ENCODE results near the gene ALDOA. TPM values are rescaled to one million over a fixed set of nuclear protein-coding genes. Genes with fewer than 3 reads are reported as not detected.
"Not testable (repeated sequence)": the region's sequence is repeated elsewhere in the genome, so short reads cannot be mapped to it uniquely, and the experiment has no call there.

The ALDOA gene
- total and polyA plus RNA-seq, 5 donors from 2014 or later = 430 to 1,243 (median 1,138) TPM

DNA sequence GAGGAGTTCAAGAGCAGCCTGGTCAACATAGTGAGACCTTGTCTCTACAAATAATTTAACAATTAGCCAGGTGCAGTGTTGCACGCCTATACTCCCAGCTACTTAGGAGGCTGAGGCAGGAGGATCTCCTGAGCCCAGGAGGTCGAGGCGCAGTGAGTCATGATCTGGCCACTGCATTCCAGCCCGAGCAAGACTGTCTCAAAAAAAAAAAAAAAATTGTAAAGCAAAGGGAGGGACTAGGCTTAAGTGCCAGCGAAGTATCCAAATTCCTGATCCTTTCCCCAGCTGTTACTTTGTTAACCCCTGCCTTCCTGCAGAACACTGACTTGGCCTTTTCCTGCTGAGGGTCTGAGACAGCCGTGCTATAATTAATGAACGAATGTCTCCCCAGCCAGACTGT lies 45.1 kb downstream of the ALDOA start:
- Histone ChIP-seq H3K9me3 (ENCODE audit: control insufficient read depth in 2 of 2, low read length in 2 of 2) (no peaks in the 10 kb centered on the region), H3K4me1 (ENCODE audit: control insufficient read depth, insufficient read depth, low read length, poor library complexity, severe bottlenecking) (peaks cover 25% of the 10 kb centered on the region), H3K36me3 (ENCODE audit: control insufficient read depth, insufficient read depth, low read length) (peaks cover 11% of the 10 kb centered on the region), H3K27me3 (ENCODE audit: control insufficient read depth, insufficient read depth, low read length) (no peaks in the 10 kb centered on the region), H3K27ac (ENCODE audit: insufficient read depth, low read length, poor library complexity, severe bottlenecking) (no peak overlapping the region), H3K4me3 (ENCODE audit: low read depth, low read length) (no peak overlapping the region)
- Mint-ChIP-seq H3K27ac (no peak overlapping the region), H3K36me3 (peaks cover 16% of the 10 kb centered on the region), H3K9me3 (no peaks in the 10 kb centered on the region), H3K27me3 (no peaks in the 10 kb centered on the region), H3K4me3 (no peak overlapping the region), H3K4me1 (peaks cover 0 to 30% (median 10%) of the 10 kb centered on the region in 4 donors)
- ATAC-seq (ENCODE audit: low read depth in 2 of 2) (no peak), DNase-seq (no peak)

DNA sequence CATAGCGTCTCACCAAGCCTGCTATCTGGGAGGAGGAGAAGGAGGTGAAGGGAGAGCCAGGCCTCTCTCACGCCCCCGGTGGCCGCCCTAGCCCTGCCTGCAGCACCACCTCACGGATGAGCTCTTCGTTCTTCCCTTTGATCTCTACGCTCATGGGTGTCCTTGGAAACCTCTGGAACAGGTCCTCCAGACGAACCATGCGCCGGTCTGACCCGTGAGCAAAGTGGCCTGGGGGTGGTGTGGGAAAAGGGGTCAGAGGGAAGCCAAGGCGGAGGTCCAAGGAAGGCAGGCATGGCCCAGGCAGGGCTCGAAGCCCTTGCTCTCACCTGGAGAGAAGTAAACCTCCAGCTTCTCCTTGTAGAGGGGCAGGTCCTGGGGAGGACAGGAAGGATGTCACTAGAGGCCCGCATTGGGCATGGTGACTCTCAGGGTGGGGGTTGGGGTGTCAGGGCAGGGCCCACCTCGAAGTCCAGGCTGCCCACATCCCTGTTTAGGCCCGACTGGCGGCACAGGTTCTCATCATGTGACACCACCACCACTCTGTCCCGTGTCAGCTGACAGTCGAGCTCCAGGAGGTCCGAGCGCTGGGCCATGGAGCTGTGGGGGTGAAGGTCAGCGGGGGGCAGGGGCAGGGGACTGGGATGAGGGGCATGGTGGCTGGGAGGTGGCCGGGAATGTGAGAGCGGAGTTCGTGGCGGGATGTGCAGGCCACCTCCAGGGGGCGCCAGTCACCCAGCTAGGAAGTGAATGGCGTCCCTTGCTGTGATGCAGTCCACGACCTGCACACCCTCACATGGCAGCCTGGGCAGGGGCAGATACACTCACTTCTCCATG lies 46.9 kb downstream of the ALDOA start:
- DNase-seq = peak; percentile 29 to 77 (median 34)
- ATAC-seq (ENCODE audit: low read depth in 2 of 2) = peak in 1 of 2 donors; percentile 28
- no peak overlapping the region for H3K27ac Mint-ChIP-seq
- Histone ChIP-seq H3K4me1 (ENCODE audit: control insufficient read depth, insufficient read depth, low read length, poor library complexity, severe bottlenecking) (peaks cover 25% of the 10 kb centered on the region), H3K9me3 (ENCODE audit: control insufficient read depth in 2 of 2, low read length in 2 of 2) (no peaks in the 10 kb centered on the region), H3K36me3 (ENCODE audit: control insufficient read depth, insufficient read depth, low read length) (peaks cover 15% of the 10 kb centered on the region), H3K27ac (ENCODE audit: insufficient read depth, low read length, poor library complexity, severe bottlenecking) (no peak overlapping the region), H3K27me3 (ENCODE audit: control insufficient read depth, insufficient read depth, low read length) (no peaks in the 10 kb centered on the region), H3K4me3 (ENCODE audit: low read depth, low read length) (no peak overlapping the region)
- H3K4me1 Mint-ChIP-seq = peaks cover 0 to 34% (median 10%) of the 10 kb centered on the region in 4 donors
- no peaks in the 10 kb centered on the region for H3K27me3 Mint-ChIP-seq
- no peaks in the 10 kb centered on the region for H3K9me3 Mint-ChIP-seq
- H3K36me3 Mint-ChIP-seq = peaks cover 17% of the 10 kb centered on the region
- no peak overlapping the region for H3K4me3 Mint-ChIP-seq

DNA sequence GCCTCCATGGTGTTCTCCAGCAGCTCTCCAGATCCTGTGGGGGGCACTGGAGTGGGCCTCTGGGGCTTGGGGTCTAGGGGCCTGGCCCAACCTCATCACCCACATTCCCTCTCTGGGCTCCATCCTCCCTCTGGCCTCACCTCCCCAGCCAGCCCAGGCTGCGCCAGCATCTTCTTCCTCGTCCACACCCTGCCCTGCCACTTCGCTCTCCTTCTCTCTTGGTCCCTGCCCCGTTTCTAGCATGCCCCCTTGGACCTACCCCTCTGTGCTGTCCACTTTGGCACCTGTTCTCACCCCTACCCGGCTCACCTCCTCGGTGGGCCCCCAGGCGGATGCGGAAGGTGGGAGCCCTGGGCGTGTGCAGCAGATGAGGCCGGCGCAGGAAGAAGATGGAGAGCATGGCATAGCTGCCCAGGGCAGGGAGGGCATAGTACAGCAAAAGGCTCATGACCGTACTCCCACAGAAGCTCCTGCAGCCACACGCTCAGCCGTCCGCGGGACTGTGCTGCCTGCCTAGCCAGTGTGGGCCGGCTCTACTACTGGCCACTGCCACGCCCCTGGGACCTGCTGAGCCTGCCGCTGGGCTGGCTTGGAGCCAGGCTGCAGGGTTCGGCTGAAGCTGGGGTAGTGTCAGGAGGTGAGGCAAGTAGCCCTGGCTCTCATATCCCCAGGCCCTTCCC lies 47.6 kb downstream of the ALDOA start, which contains the start of gene GDPD3:
Gene GDPD3, minus strand, starts transcription at position 507 of the 680 bp plus-strand sequence. Its CDS starts 59 bp downstream, at position 448.
- ATAC-seq (ENCODE audit: low read depth in 2 of 2) (no peak), DNase-seq (no peak)
- H3K36me3 Mint-ChIP-seq = peaks cover 15% of the 10 kb centered on the region
- H3K27me3 Mint-ChIP-seq = no peaks in the 10 kb centered on the region
- no peaks in the 10 kb centered on the region for H3K27me3 ChIP-seq (ENCODE audit: control insufficient read depth, insufficient read depth, low read length)
- H3K4me3 ChIP-seq (ENCODE audit: low read depth, low read length) = no peak within 1 kb of the TSS
- H3K27ac Mint-ChIP-seq = peak within 1 kb of the TSS; percentile 52 to 83 (median 73)
- H3K27ac ChIP-seq (ENCODE audit: insufficient read depth, low read length, poor library complexity, severe bottlenecking) = peak within 1 kb of the TSS; percentile 41
- peaks cover 25% of the 10 kb centered on the region for H3K4me1 ChIP-seq (ENCODE audit: control insufficient read depth, insufficient read depth, low read length, poor library complexity, severe bottlenecking)
- peaks cover 0 to 34% (median 10%) of the 10 kb centered on the region in 4 donors for H3K4me1 Mint-ChIP-seq
- H3K9me3 Mint-ChIP-seq = no peaks in the 10 kb centered on the region
- H3K36me3 ChIP-seq (ENCODE audit: control insufficient read depth, insufficient read depth, low read length) = peaks cover 23% of the 10 kb centered on the region
- no peaks in the 10 kb centered on the region for H3K9me3 ChIP-seq (ENCODE audit: control insufficient read depth in 2 of 2, low read length in 2 of 2)
- no peak within 1 kb of the TSS for H3K4me3 Mint-ChIP-seq

DNA sequence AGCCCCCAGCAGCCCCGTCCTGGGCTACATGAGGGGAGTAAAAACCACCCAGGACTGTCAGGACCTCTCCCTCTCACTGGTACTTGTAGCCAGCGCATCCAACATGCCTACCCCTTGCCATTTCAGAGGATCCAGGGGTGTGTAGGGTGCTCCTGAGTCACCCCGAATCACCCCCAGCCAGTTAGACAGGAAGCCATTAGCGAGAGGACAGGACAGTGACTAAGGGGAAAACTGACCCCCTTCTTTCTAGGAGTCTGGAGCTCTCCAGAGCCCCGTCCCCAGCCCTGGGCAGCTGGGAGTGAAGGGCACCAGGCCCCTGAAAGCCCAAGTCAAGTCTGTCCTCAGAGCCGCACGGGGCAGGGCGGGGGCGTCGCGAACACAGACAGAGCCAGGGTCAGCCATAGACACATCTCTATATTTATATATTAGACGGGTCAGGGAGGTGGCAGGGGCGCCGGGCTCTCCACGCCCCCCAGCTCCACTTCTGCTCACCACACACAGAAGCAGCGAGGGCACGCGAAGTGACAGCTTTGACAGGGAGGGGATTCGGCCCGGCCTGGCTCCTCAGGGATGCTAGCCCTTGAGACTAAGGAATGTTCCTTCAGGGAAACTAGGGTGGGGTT lies 48.3 kb downstream of the ALDOA start:
- peak overlapping the region; percentile 41 for H3K27ac ChIP-seq (ENCODE audit: insufficient read depth, low read length, poor library complexity, severe bottlenecking)
- peak overlapping the region; percentile 52 to 73 (median 56) for H3K27ac Mint-ChIP-seq

DNA sequence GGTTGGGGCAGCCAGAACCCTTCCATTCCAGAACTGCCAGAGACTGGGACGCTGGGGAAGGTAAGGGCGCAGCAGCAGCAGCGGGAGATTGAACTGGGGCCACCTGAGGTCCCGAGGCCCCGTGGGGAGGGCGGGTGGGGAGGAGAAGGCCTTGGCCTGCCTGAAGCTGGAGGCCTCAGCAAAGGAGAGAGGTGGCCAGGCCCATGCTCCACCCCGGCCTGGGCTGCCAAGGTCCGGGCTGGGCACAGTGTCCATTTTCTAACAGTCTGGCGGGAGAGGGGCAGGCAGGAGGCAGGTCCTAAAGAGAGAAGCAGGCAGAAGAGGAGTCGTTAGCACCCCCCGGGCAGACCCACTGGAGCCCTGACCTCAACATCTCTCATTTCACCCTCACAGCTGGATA lies 48.9 kb downstream of the ALDOA start:
- H3K4me3 Mint-ChIP-seq = peak overlapping the region in 1 of 4 donors; percentile 63
- H3K4me1 Mint-ChIP-seq = peaks cover 0 to 38% (median 13%) of the 10 kb centered on the region in 4 donors
- Histone ChIP-seq H3K36me3 (ENCODE audit: control insufficient read depth, insufficient read depth, low read length) (peaks cover 23% of the 10 kb centered on the region), H3K27ac (ENCODE audit: insufficient read depth, low read length, poor library complexity, severe bottlenecking) (peak overlapping the region; percentile 41), H3K27me3 (ENCODE audit: control insufficient read depth, insufficient read depth, low read length) (no peaks in the 10 kb centered on the region), H3K4me1 (ENCODE audit: control insufficient read depth, insufficient read depth, low read length, poor library complexity, severe bottlenecking) (peaks cover 25% of the 10 kb centered on the region), H3K4me3 (ENCODE audit: low read depth, low read length) (no peak overlapping the region), H3K9me3 (ENCODE audit: control insufficient read depth in 2 of 2, low read length in 2 of 2) (no peaks in the 10 kb centered on the region)
- H3K9me3 Mint-ChIP-seq = no peaks in the 10 kb centered on the region
- no peaks in the 10 kb centered on the region for H3K27me3 Mint-ChIP-seq
- peak overlapping the region; percentile 47 to 90 (median 73) for H3K27ac Mint-ChIP-seq
- H3K36me3 Mint-ChIP-seq = peaks cover 21% of the 10 kb centered on the region
- ATAC-seq (ENCODE audit: low read depth in 2 of 2) (no peak), DNase-seq (no peak)

More for the DNA sequence above, 48.3 kb downstream of the ALDOA start:
- Histone ChIP-seq H3K4me1 (ENCODE audit: control insufficient read depth, insufficient read depth, low read length, poor library complexity, severe bottlenecking) (peaks cover 25% of the 10 kb centered on the region), H3K9me3 (ENCODE audit: control insufficient read depth in 2 of 2, low read length in 2 of 2) (no peaks in the 10 kb centered on the region), H3K27me3 (ENCODE audit: control insufficient read depth, insufficient read depth, low read length) (no peaks in the 10 kb centered on the region), H3K4me3 (ENCODE audit: low read depth, low read length) (no peak overlapping the region), H3K36me3 (ENCODE audit: control insufficient read depth, insufficient read depth, low read length) (peaks cover 23% of the 10 kb centered on the region)
- DNase-seq (no peak), ATAC-seq (ENCODE audit: low read depth in 2 of 2) (no peak)
- H3K4me1 Mint-ChIP-seq = peaks cover 0 to 34% (median 10%) of the 10 kb centered on the region in 4 donors
- H3K9me3 Mint-ChIP-seq = no peaks in the 10 kb centered on the region
- peaks cover 16% of the 10 kb centered on the region for H3K36me3 Mint-ChIP-seq
- no peaks in the 10 kb centered on the region for H3K27me3 Mint-ChIP-seq
- H3K4me3 Mint-ChIP-seq = no peak overlapping the region

DNA sequence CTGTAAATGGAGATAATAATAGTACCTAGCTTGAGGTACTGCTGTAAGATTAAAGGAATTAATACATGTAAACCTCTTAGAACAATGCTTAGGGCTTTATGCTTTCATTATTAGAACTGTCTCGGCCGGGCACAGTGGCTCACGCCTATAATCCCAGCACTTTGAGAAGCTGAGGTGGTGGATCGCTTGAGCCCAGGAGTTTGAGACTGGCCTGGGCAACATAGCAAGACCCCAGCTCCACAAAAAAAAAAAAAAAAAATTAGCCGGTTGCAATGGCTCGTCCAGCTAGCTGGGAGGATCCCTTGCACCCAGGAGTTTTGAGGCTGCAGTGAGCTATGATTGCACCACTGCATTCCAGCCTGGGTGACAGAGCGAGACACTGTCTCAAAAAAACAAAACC lies 49.3 kb downstream of the ALDOA start:
- not testable (repeated sequence) for ATAC-seq (ENCODE audit: low read depth in 2 of 2); H3K9me3 Mint-ChIP-seq; H3K4me3 ChIP-seq (ENCODE audit: low read depth, low read length); H3K9me3 ChIP-seq (ENCODE audit: control insufficient read depth in 2 of 2, low read length in 2 of 2); H3K27me3 ChIP-seq (ENCODE audit: control insufficient read depth, insufficient read depth, low read length); DNase-seq; H3K27me3 Mint-ChIP-seq
- Mint-ChIP-seq H3K27ac (peak overlapping the region; percentile 47 to 90 (median 73)), H3K36me3 (peaks cover 22% of the 10 kb centered on the region), H3K4me3 (peak overlapping the region; percentile 57 to 77 (median 66)), H3K4me1 (peaks cover 0 to 42% (median 14%) of the 10 kb centered on the region in 4 donors)
- peak overlapping the region; percentile 57 for H3K27ac ChIP-seq (ENCODE audit: insufficient read depth, low read length, poor library complexity, severe bottlenecking)
- H3K4me1 ChIP-seq (ENCODE audit: control insufficient read depth, insufficient read depth, low read length, poor library complexity, severe bottlenecking) = peaks cover 25% of the 10 kb centered on the region
- peaks cover 26% of the 10 kb centered on the region for H3K36me3 ChIP-seq (ENCODE audit: control insufficient read depth, insufficient read depth, low read length)

DNA sequence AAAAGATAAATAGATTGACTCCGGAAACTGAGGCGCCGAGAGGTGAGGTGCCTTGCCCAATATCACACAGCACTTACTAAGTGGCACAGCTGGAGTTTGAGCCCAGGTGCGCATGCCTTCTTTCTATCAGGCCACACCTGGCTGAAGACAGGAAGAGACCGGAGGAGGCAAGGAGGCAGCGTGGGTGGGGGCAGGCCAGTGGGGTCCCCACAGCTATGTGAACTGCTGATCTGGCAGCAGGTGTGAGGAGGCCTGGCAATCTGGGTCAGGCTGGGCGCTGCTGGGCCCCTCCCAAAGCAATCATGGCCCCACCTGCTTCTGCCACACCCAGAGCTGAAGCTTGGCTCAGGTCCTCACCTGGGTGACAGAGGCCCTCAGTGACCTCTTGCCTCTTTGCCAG lies 49.7 kb downstream of the ALDOA start:
- Mint-ChIP-seq H3K9me3 (no peaks in the 10 kb centered on the region), H3K27me3 (no peaks in the 10 kb centered on the region), H3K4me3 (peak overlapping the region; percentile 57 to 77 (median 66)), H3K36me3 (peaks cover 22% of the 10 kb centered on the region), H3K27ac (peak overlapping the region; percentile 47 to 90 (median 73)), H3K4me1 (peaks cover 0 to 46% (median 16%) of the 10 kb centered on the region in 4 donors)
- Histone ChIP-seq H3K27ac (ENCODE audit: insufficient read depth, low read length, poor library complexity, severe bottlenecking) (peak overlapping the region; percentile 57), H3K27me3 (ENCODE audit: control insufficient read depth, insufficient read depth, low read length) (no peaks in the 10 kb centered on the region), H3K4me1 (ENCODE audit: control insufficient read depth, insufficient read depth, low read length, poor library complexity, severe bottlenecking) (peaks cover 25% of the 10 kb centered on the region), H3K4me3 (ENCODE audit: low read depth, low read length) (no peak overlapping the region), H3K36me3 (ENCODE audit: control insufficient read depth, insufficient read depth, low read length) (peaks cover 26% of the 10 kb centered on the region), H3K9me3 (ENCODE audit: control insufficient read depth in 2 of 2, low read length in 2 of 2) (no peaks in the 10 kb centered on the region)
- ATAC-seq (ENCODE audit: low read depth in 2 of 2) = peak; percentile 22 to 72
- peak in 2 of 3 donors; percentile 23 to 70 for DNase-seq

All from CD4-positive, CD25-positive, alpha-beta regulatory T cell (primary cell).